ENCODE results near the gene HOXD8. TPM values are rescaled to one million over a fixed set of nuclear protein-coding genes. Genes with fewer than 3 reads are reported as not detected.
A peak's percentile ranks its signal among the peaks of the same experiment; 100 is the strongest.

The HOXD8 gene
- total RNA-seq, 3 donors from 2014 or later: 10.5 to 36.1 (median 13.8) TPM

GRCh38 chr2:176133389-176133788 lies 3.9 kb downstream of the HOXD8 start:
- TF ChIP-seq POLR2A (IDR thresholded peaks at IDR 0.05) (no peak), POLR2AphosphoS5 (IDR thresholded peaks at IDR 0.05) (no peak), CTCF (IDR thresholded peaks at IDR 0.05) (no peak)
- Histone ChIP-seq H3K27ac (peak overlapping the region in 1 of 2 donors; percentile 97), H3K4me1 (no peaks in the 10 kb centered on the region), H3K4me3 (no peak overlapping the region), H3K9me3 (peaks cover 0 to 3% of the 10 kb centered on the region in 2 donors), H3K27me3 (peaks cover 5 to 89% of the 10 kb centered on the region in 2 donors), H3K36me3 (no peaks in the 10 kb centered on the region)
- intact Hi-C loops (cut with DNase I; ENCODE audit: low total_unique reads): loop anchor here (10.0 kb wide), 1 partner anchor 1011 kb away; no protein-coding TSS in a partner anchor
- no peak for DNase-seq (ENCODE audit: low spot score in 2 of 2)

GRCh38 chr2:176134035-176134434 lies 4.5 kb downstream of the HOXD8 start:
- Histone ChIP-seq H3K4me1 (no peaks in the 10 kb centered on the region), H3K27ac (peak overlapping the region in 1 of 2 donors; percentile 97), H3K9me3 (peaks cover 0 to 3% of the 10 kb centered on the region in 2 donors), H3K4me3 (no peak overlapping the region), H3K27me3 (peaks cover 3 to 89% of the 10 kb centered on the region in 2 donors), H3K36me3 (no peaks in the 10 kb centered on the region)
- intact Hi-C loops (cut with DNase I; ENCODE audit: low total_unique reads): loop anchor here (10.0 kb wide), 1 partner anchor 1011 kb away; no protein-coding TSS in a partner anchor
- DNase-seq (ENCODE audit: low spot score in 2 of 2): no peak
- TF ChIP-seq CTCF (IDR thresholded peaks at IDR 0.05) (no peak), POLR2A (IDR thresholded peaks at IDR 0.05) (no peak), POLR2AphosphoS5 (IDR thresholded peaks at IDR 0.05) (no peak)

GRCh38 chr2:176135035-176135440 lies 5.5 kb downstream of the HOXD8 start:
- TF ChIP-seq POLR2A (IDR thresholded peaks at IDR 0.05) (no peak), CTCF (IDR thresholded peaks at IDR 0.05) (no peak), POLR2AphosphoS5 (IDR thresholded peaks at IDR 0.05) (no peak)
- H3K27ac ChIP-seq: peak overlapping the region; percentile 84 to 97
- H3K4me1 ChIP-seq: peaks cover 0 to 5% of the 10 kb centered on the region in 2 donors
- no peaks in the 10 kb centered on the region for H3K9me3 ChIP-seq
- H3K36me3 ChIP-seq: no peaks in the 10 kb centered on the region
- intact Hi-C loops (cut with DNase I; ENCODE audit: low total_unique reads): loop anchor here (5.0 to 10.0 kb wide), 2 partner anchors 502 to 1010 kb away; no protein-coding TSS in a partner anchor
- peak overlapping the region in 1 of 3 donors; percentile 82 for H3K4me3 ChIP-seq
- peaks cover 0 to 91% of the 10 kb centered on the region in 2 donors for H3K27me3 ChIP-seq
- no peak for DNase-seq (ENCODE audit: low spot score in 2 of 2)

- no peaks in the 10 kb centered on the region for H3K36me3 ChIP-seq
- H3K27me3 ChIP-seq: peaks cover 0 to 88% of the 10 kb centered on the region in 2 donors
- H3K4me3 ChIP-seq: peak overlapping the region; percentile 52 to 82 (median 71)
- DNase-seq (ENCODE audit: low spot score in 2 of 2): peak in 1 of 2 donors; percentile 47
- intact Hi-C loops (cut with DNase I; ENCODE audit: low total_unique reads): loop anchor here (5.0 to 10.0 kb wide), 2 partner anchors 501 to 1008 kb away; no protein-coding TSS in a partner anchor
- TF ChIP-seq CTCF (IDR thresholded peaks at IDR 0.05) (no peak), POLR2A (IDR thresholded peaks at IDR 0.05) (no peak), POLR2AphosphoS5 (IDR thresholded peaks at IDR 0.05) (no peak)
- H3K27ac ChIP-seq: peak overlapping the region; percentile 84 to 97
- H3K9me3 ChIP-seq: no peaks in the 10 kb centered on the region
- peaks cover 0 to 8% of the 10 kb centered on the region in 2 donors for H3K4me1 ChIP-seq
These were observed 7.1 kb downstream of the HOXD8 start for GRCh38 chr2:176136374-176137251.

GRCh38 chr2:176137252-176137580 lies 7.7 kb downstream of the HOXD8 start:
- Histone ChIP-seq H3K27ac (peak overlapping the region; percentile 84 to 97), H3K4me1 (peaks cover 0 to 8% of the 10 kb centered on the region in 2 donors), H3K9me3 (no peaks in the 10 kb centered on the region), H3K4me3 (peak overlapping the region; percentile 52 to 82 (median 71)), H3K36me3 (no peaks in the 10 kb centered on the region), H3K27me3 (peaks cover 0 to 82% of the 10 kb centered on the region in 2 donors)
- TF ChIP-seq POLR2A (IDR thresholded peaks at IDR 0.05) (no peak), POLR2AphosphoS5 (IDR thresholded peaks at IDR 0.05) (no peak), CTCF (IDR thresholded peaks at IDR 0.05) (no peak)
- intact Hi-C loops (cut with DNase I; ENCODE audit: low total_unique reads): loop anchor here (5.0 to 10.0 kb wide), 2 partner anchors 500 to 1008 kb away; no protein-coding TSS in a partner anchor
- no peak for DNase-seq (ENCODE audit: low spot score in 2 of 2)
